C4-2B (cell line): ENCODE measurements around the gene RBP3.

ENCODE experiments used
- ZFX ChIP-seq: fragments of 450-650 bp; IDR thresholded peaks from 2 replicates; pipeline ENCODE4 v1.6.1; 2017
- TF ChIP-seq, protein P1 (sequence below): fragments of 450-650 bp; conservative IDR thresholded peaks from 2 replicates; pipeline ENCODE4 v1.5.1; 2017; ENCODE audit warnings: mild to moderate bottlenecking

DNA sequence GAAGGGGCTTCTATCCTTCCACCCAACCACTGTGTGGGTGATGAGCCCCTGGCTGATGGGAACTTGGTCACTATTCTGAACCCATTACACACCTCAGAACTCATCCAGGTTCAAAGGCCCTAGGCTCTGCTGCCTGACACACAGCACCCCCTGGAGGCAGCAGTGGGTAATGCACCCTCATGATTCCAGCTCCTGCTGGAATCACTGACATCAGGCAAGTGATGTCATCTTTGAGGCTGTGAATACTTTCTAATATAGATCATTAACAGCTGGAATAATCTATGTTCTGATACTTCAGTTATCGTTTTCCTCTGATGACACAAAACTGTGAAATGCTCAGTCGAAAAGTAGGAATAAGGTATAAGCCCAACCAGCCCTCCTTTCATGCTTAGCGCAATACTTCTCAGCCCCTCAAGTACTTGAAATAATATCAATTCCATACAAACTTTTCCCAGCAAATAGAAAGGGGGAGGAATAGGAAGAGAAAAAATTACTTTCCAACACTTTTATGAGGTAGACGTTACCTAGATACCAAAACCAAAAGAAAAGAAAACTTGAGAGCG, 7.5 kb upstream of the RBP3 start:
- TF ChIP-seq, protein P1, sequence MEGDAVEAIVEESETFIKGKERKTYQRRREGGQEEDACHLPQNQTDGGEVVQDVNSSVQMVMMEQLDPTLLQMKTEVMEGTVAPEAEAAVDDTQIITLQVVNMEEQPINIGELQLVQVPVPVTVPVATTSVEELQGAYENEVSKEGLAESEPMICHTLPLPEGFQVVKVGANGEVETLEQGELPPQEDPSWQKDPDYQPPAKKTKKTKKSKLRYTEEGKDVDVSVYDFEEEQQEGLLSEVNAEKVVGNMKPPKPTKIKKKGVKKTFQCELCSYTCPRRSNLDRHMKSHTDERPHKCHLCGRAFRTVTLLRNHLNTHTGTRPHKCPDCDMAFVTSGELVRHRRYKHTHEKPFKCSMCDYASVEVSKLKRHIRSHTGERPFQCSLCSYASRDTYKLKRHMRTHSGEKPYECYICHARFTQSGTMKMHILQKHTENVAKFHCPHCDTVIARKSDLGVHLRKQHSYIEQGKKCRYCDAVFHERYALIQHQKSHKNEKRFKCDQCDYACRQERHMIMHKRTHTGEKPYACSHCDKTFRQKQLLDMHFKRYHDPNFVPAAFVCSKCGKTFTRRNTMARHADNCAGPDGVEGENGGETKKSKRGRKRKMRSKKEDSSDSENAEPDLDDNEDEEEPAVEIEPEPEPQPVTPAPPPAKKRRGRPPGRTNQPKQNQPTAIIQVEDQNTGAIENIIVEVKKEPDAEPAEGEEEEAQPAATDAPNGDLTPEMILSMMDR: peak; percentile 99
- TF ChIP-seq ZFX: no peak
